ENCODE measurements around the gene PRKG1.

PRKG1 gene

GRCh38 chr10:51083356-51083853 is 9.1 kb downstream of the PRKG1 start:
- no peaks in the 10 kb centered on the region for H3K9me3 ChIP-seq (ENCODE audit: control insufficient read depth in 5 of 5, low read length in 5 of 5)
- H3K36me3 ChIP-seq (ENCODE audit: control insufficient read depth in 5 of 5, insufficient read depth in 5 of 5, low read length in 5 of 5), result no peaks in the 10 kb centered on the region
- H3K27ac ChIP-seq (ENCODE audit: low read depth, low read length), result no peak overlapping the region
- peaks cover 0 to 2% (median 0%) of the 10 kb centered on the region in 5 donors for H3K4me1 ChIP-seq (ENCODE audit: control insufficient read depth in 5 of 5, insufficient read depth in 5 of 5, low read length in 5 of 5)
- H3K9ac ChIP-seq (ENCODE audit: low read length in 5 of 5), result no peak overlapping the region
- H3K27me3 ChIP-seq (ENCODE audit: control insufficient read depth in 5 of 5, insufficient read depth in 4 of 5, low read length in 5 of 5), result no peaks in the 10 kb centered on the region
- no peak overlapping the region for H3K4me3 ChIP-seq (ENCODE audit: low read depth in 1 of 5, low read length in 5 of 5)

GRCh38 chr10:51085204-51085603 is 10.9 kb downstream of the PRKG1 start:
- H3K36me3 ChIP-seq (ENCODE audit: control insufficient read depth in 5 of 5, insufficient read depth in 5 of 5, low read length in 5 of 5), result no peaks in the 10 kb centered on the region
- H3K27me3 ChIP-seq (ENCODE audit: control insufficient read depth in 5 of 5, insufficient read depth in 4 of 5, low read length in 5 of 5), result no peaks in the 10 kb centered on the region
- peaks cover 0 to 2% (median 0%) of the 10 kb centered on the region in 5 donors for H3K4me1 ChIP-seq (ENCODE audit: control insufficient read depth in 5 of 5, insufficient read depth in 5 of 5, low read length in 5 of 5)
- H3K9ac ChIP-seq (ENCODE audit: low read length in 5 of 5), result no peak overlapping the region
- H3K9me3 ChIP-seq (ENCODE audit: control insufficient read depth in 5 of 5, low read length in 5 of 5), result no peaks in the 10 kb centered on the region
- no peak overlapping the region for H3K27ac ChIP-seq (ENCODE audit: low read depth, low read length)
- H3K4me3 ChIP-seq (ENCODE audit: low read depth in 1 of 5, low read length in 5 of 5), result no peak overlapping the region

GRCh38 chr10:51086710-51087109 is 12.4 kb downstream of the PRKG1 start:
- no peak overlapping the region for H3K4me3 ChIP-seq (ENCODE audit: low read depth in 1 of 5, low read length in 5 of 5)
- H3K27ac ChIP-seq (ENCODE audit: low read depth, low read length), result no peak overlapping the region
- no peaks in the 10 kb centered on the region for H3K36me3 ChIP-seq (ENCODE audit: control insufficient read depth in 5 of 5, insufficient read depth in 5 of 5, low read length in 5 of 5)
- no peaks in the 10 kb centered on the region for H3K4me1 ChIP-seq (ENCODE audit: control insufficient read depth in 5 of 5, insufficient read depth in 5 of 5, low read length in 5 of 5)
- no peaks in the 10 kb centered on the region for H3K9me3 ChIP-seq (ENCODE audit: control insufficient read depth in 5 of 5, low read length in 5 of 5)
- no peaks in the 10 kb centered on the region for H3K27me3 ChIP-seq (ENCODE audit: control insufficient read depth in 5 of 5, insufficient read depth in 4 of 5, low read length in 5 of 5)
- H3K9ac ChIP-seq (ENCODE audit: low read length in 5 of 5), result no peak overlapping the region

GRCh38 chr10:51087114-51087513 is 12.8 kb downstream of the PRKG1 start:
- no peak overlapping the region for H3K27ac ChIP-seq (ENCODE audit: low read depth, low read length)
- H3K9me3 ChIP-seq (ENCODE audit: control insufficient read depth in 5 of 5, low read length in 5 of 5), result no peaks in the 10 kb centered on the region
- no peaks in the 10 kb centered on the region for H3K27me3 ChIP-seq (ENCODE audit: control insufficient read depth in 5 of 5, insufficient read depth in 4 of 5, low read length in 5 of 5)
- H3K4me1 ChIP-seq (ENCODE audit: control insufficient read depth in 5 of 5, insufficient read depth in 5 of 5, low read length in 5 of 5), result no peaks in the 10 kb centered on the region
- no peaks in the 10 kb centered on the region for H3K36me3 ChIP-seq (ENCODE audit: control insufficient read depth in 5 of 5, insufficient read depth in 5 of 5, low read length in 5 of 5)
- no peak overlapping the region for H3K4me3 ChIP-seq (ENCODE audit: low read depth in 1 of 5, low read length in 5 of 5)
- H3K9ac ChIP-seq (ENCODE audit: low read length in 5 of 5), result no peak overlapping the region

- no peak overlapping the region for H3K27ac ChIP-seq (ENCODE audit: low read depth, low read length)
- H3K4me3 ChIP-seq (ENCODE audit: low read depth in 1 of 5, low read length in 5 of 5), result no peak overlapping the region
- H3K27me3 ChIP-seq (ENCODE audit: control insufficient read depth in 5 of 5, insufficient read depth in 4 of 5, low read length in 5 of 5), result no peaks in the 10 kb centered on the region
- H3K9me3 ChIP-seq (ENCODE audit: control insufficient read depth in 5 of 5, low read length in 5 of 5), result no peaks in the 10 kb centered on the region
- no peaks in the 10 kb centered on the region for H3K36me3 ChIP-seq (ENCODE audit: control insufficient read depth in 5 of 5, insufficient read depth in 5 of 5, low read length in 5 of 5)
- peaks cover 2 to 12% (median 4%) of the 10 kb centered on the region in 5 donors for H3K4me1 ChIP-seq (ENCODE audit: control insufficient read depth in 5 of 5, insufficient read depth in 5 of 5, low read length in 5 of 5)
- no peak overlapping the region for H3K9ac ChIP-seq (ENCODE audit: low read length in 5 of 5)
These were observed 15.9 kb downstream of the PRKG1 start for GRCh38 chr10:51090190-51090589.

- Histone ChIP-seq H3K27me3 (ENCODE audit: control insufficient read depth in 5 of 5, insufficient read depth in 4 of 5, low read length in 5 of 5) (no peaks in the 10 kb centered on the region), H3K4me1 (ENCODE audit: control insufficient read depth in 5 of 5, insufficient read depth in 5 of 5, low read length in 5 of 5) (peaks cover 2 to 12% (median 4%) of the 10 kb centered on the region in 5 donors), H3K36me3 (ENCODE audit: control insufficient read depth in 5 of 5, insufficient read depth in 5 of 5, low read length in 5 of 5) (no peaks in the 10 kb centered on the region), H3K9me3 (ENCODE audit: control insufficient read depth in 5 of 5, low read length in 5 of 5) (no peaks in the 10 kb centered on the region), H3K27ac (ENCODE audit: low read depth, low read length) (no peak overlapping the region), H3K4me3 (ENCODE audit: low read depth in 1 of 5, low read length in 5 of 5) (no peak overlapping the region), H3K9ac (ENCODE audit: low read length in 5 of 5) (no peak overlapping the region)
These were observed 18.1 kb downstream of the PRKG1 start for GRCh38 chr10:51092402-51092801.

GRCh38 chr10:51095444-51095843 is 21.2 kb downstream of the PRKG1 start:
- Histone ChIP-seq H3K9ac (ENCODE audit: low read length in 5 of 5) (no peak overlapping the region), H3K4me3 (ENCODE audit: low read depth in 1 of 5, low read length in 5 of 5) (no peak overlapping the region), H3K27me3 (ENCODE audit: control insufficient read depth in 5 of 5, insufficient read depth in 4 of 5, low read length in 5 of 5) (no peaks in the 10 kb centered on the region), H3K4me1 (ENCODE audit: control insufficient read depth in 5 of 5, insufficient read depth in 5 of 5, low read length in 5 of 5) (peaks cover 2 to 12% (median 4%) of the 10 kb centered on the region in 5 donors), H3K36me3 (ENCODE audit: control insufficient read depth in 5 of 5, insufficient read depth in 5 of 5, low read length in 5 of 5) (no peaks in the 10 kb centered on the region), H3K9me3 (ENCODE audit: control insufficient read depth in 5 of 5, low read length in 5 of 5) (no peaks in the 10 kb centered on the region), H3K27ac (ENCODE audit: low read depth, low read length) (no peak overlapping the region)

GRCh38 chr10:51097546-51097945 is 23.3 kb downstream of the PRKG1 start:
- Histone ChIP-seq H3K27ac (ENCODE audit: low read depth, low read length) (no peak overlapping the region), H3K27me3 (ENCODE audit: control insufficient read depth in 5 of 5, insufficient read depth in 4 of 5, low read length in 5 of 5) (no peaks in the 10 kb centered on the region)

GRCh38 chr10:51100221-51100620 is 25.9 kb downstream of the PRKG1 start:
- no peaks in the 10 kb centered on the region for H3K9me3 ChIP-seq (ENCODE audit: control insufficient read depth in 5 of 5, low read length in 5 of 5)

More at GRCh38 chr10:51097546-51097945, 23.3 kb downstream of the PRKG1 start:
- Histone ChIP-seq H3K36me3 (ENCODE audit: control insufficient read depth in 5 of 5, insufficient read depth in 5 of 5, low read length in 5 of 5) (no peaks in the 10 kb centered on the region), H3K9ac (ENCODE audit: low read length in 5 of 5) (no peak overlapping the region), H3K4me3 (ENCODE audit: low read depth in 1 of 5, low read length in 5 of 5) (no peak overlapping the region), H3K4me1 (ENCODE audit: control insufficient read depth in 5 of 5, insufficient read depth in 5 of 5, low read length in 5 of 5) (peaks cover 0 to 9% (median under 1%) of the 10 kb centered on the region in 5 donors), H3K9me3 (ENCODE audit: control insufficient read depth in 5 of 5, low read length in 5 of 5) (no peaks in the 10 kb centered on the region)

GRCh38 chr10:51103554-51104217 is 29.4 kb downstream of the PRKG1 start:
- Histone ChIP-seq H3K27ac (ENCODE audit: low read depth, low read length) (no peak overlapping the region), H3K27me3 (ENCODE audit: control insufficient read depth in 5 of 5, insufficient read depth in 4 of 5, low read length in 5 of 5) (no peaks in the 10 kb centered on the region), H3K36me3 (ENCODE audit: control insufficient read depth in 5 of 5, insufficient read depth in 5 of 5, low read length in 5 of 5) (no peaks in the 10 kb centered on the region), H3K9me3 (ENCODE audit: control insufficient read depth in 5 of 5, low read length in 5 of 5) (no peaks in the 10 kb centered on the region), H3K4me1 (ENCODE audit: control insufficient read depth in 5 of 5, insufficient read depth in 5 of 5, low read length in 5 of 5) (no peaks in the 10 kb centered on the region), H3K9ac (ENCODE audit: low read length in 5 of 5) (no peak overlapping the region), H3K4me3 (ENCODE audit: low read depth in 1 of 5, low read length in 5 of 5) (no peak overlapping the region)

More at GRCh38 chr10:51100221-51100620, 25.9 kb downstream of the PRKG1 start:
- H3K27ac ChIP-seq (ENCODE audit: low read depth, low read length), result no peak overlapping the region
- H3K4me1 ChIP-seq (ENCODE audit: control insufficient read depth in 5 of 5, insufficient read depth in 5 of 5, low read length in 5 of 5), result no peaks in the 10 kb centered on the region
- no peaks in the 10 kb centered on the region for H3K36me3 ChIP-seq (ENCODE audit: control insufficient read depth in 5 of 5, insufficient read depth in 5 of 5, low read length in 5 of 5)
- no peak overlapping the region for H3K9ac ChIP-seq (ENCODE audit: low read length in 5 of 5)
- H3K4me3 ChIP-seq (ENCODE audit: low read depth in 1 of 5, low read length in 5 of 5), result no peak overlapping the region
- H3K27me3 ChIP-seq (ENCODE audit: control insufficient read depth in 5 of 5, insufficient read depth in 4 of 5, low read length in 5 of 5), result no peaks in the 10 kb centered on the region

Measured in subcutaneous abdominal adipose tissue (tissue), 5 donors.